Measurements from ENCODE around the gene ALS2CL.

Gene ALS2CL

GRCh38 chr3:46640927-46641326 is 52.6 kb downstream of the ALS2CL start:
- in situ Hi-C loops (cut with HindIII; ENCODE audit: low pct_unique_long_range_greater_than_20kb, low sequenced_read_pairs): no loop called here
- no peak for DNase-seq (ENCODE audit: low read depth in 1 of 2, low spot score in 1 of 2)
- TF ChIP-seq JUND (IDR thresholded peaks at IDR 0.05; ENCODE audit: low read depth): no peak

- TF ChIP-seq JUND (IDR thresholded peaks at IDR 0.05; ENCODE audit: low read depth): no peak
- no peak for DNase-seq (ENCODE audit: low read depth in 1 of 2, low spot score in 1 of 2)
- in situ Hi-C loops (cut with HindIII; ENCODE audit: low pct_unique_long_range_greater_than_20kb, low sequenced_read_pairs): no loop called here
Observed at GRCh38 chr3:46639221-46639620, 54.3 kb downstream of the ALS2CL start.

GRCh38 chr3:46634856-46635255 is 58.6 kb downstream of the ALS2CL start:
- no peak for DNase-seq (ENCODE audit: low read depth in 1 of 2, low spot score in 1 of 2)
- TF ChIP-seq JUND (IDR thresholded peaks at IDR 0.05; ENCODE audit: low read depth): no peak
- in situ Hi-C loops (cut with HindIII; ENCODE audit: low pct_unique_long_range_greater_than_20kb, low sequenced_read_pairs): no loop called here

GRCh38 chr3:46632792-46633191 is 60.7 kb downstream of the ALS2CL start:
- in situ Hi-C loops (cut with HindIII; ENCODE audit: low pct_unique_long_range_greater_than_20kb, low sequenced_read_pairs): no loop called here
- no peak for TF ChIP-seq JUND (IDR thresholded peaks at IDR 0.05; ENCODE audit: low read depth)
- no peak for DNase-seq (ENCODE audit: low read depth in 1 of 2, low spot score in 1 of 2)

GRCh38 chr3:46629551-46630517 is 63.6 kb downstream of the ALS2CL start:
- DNase-seq (ENCODE audit: low read depth in 1 of 2, low spot score in 1 of 2): peak; percentile 18 to 80
- TF ChIP-seq JUND (IDR thresholded peaks at IDR 0.05; ENCODE audit: low read depth): no peak

GRCh38 chr3:46628901-46629369 is 64.5 kb downstream of the ALS2CL start:
- in situ Hi-C loops (cut with HindIII; ENCODE audit: low pct_unique_long_range_greater_than_20kb, low sequenced_read_pairs): no loop called here
- no peak for DNase-seq (ENCODE audit: low read depth in 1 of 2, low spot score in 1 of 2)
- TF ChIP-seq JUND (IDR thresholded peaks at IDR 0.05; ENCODE audit: low read depth): no peak

More at GRCh38 chr3:46629551-46630517, 63.6 kb downstream of the ALS2CL start:
- in situ Hi-C loops (cut with HindIII; ENCODE audit: low pct_unique_long_range_greater_than_20kb, low sequenced_read_pairs): no loop called here

GRCh38 chr3:46627078-46627477 is 66.4 kb downstream of the ALS2CL start:
- DNase-seq (ENCODE audit: low read depth in 1 of 2, low spot score in 1 of 2): no peak
- in situ Hi-C loops (cut with HindIII; ENCODE audit: low pct_unique_long_range_greater_than_20kb, low sequenced_read_pairs): no loop called here
- no peak for TF ChIP-seq JUND (IDR thresholded peaks at IDR 0.05; ENCODE audit: low read depth)

- in situ Hi-C loops (cut with HindIII; ENCODE audit: low pct_unique_long_range_greater_than_20kb, low sequenced_read_pairs): no loop called here
- TF ChIP-seq JUND (IDR thresholded peaks at IDR 0.05; ENCODE audit: low read depth): no peak
- DNase-seq (ENCODE audit: low read depth in 1 of 2, low spot score in 1 of 2): peak in 1 of 2 experiments; percentile 78
Observed at GRCh38 chr3:46626039-46626438, 67.4 kb downstream of the ALS2CL start.

- in situ Hi-C loops (cut with HindIII; ENCODE audit: low pct_unique_long_range_greater_than_20kb, low sequenced_read_pairs): no loop called here
- peak in 1 of 2 experiments; percentile 52 for DNase-seq (ENCODE audit: low read depth in 1 of 2, low spot score in 1 of 2)
- no peak for TF ChIP-seq JUND (IDR thresholded peaks at IDR 0.05; ENCODE audit: low read depth)
Observed at GRCh38 chr3:46624975-46625490, 68.4 kb downstream of the ALS2CL start.

- in situ Hi-C loops (cut with HindIII; ENCODE audit: low pct_unique_long_range_greater_than_20kb, low sequenced_read_pairs): no loop called here
- no peak for DNase-seq (ENCODE audit: low read depth in 1 of 2, low spot score in 1 of 2)
- TF ChIP-seq JUND (IDR thresholded peaks at IDR 0.05; ENCODE audit: low read depth): no peak
Observed at GRCh38 chr3:46624533-46624932, 68.9 kb downstream of the ALS2CL start.

GRCh38 chr3:46619845-46620778 is 73.4 kb downstream of the ALS2CL start:
- DNase-seq (ENCODE audit: low read depth in 1 of 2, low spot score in 1 of 2): peak in 1 of 2 experiments; percentile 14
- TF ChIP-seq JUND (IDR thresholded peaks at IDR 0.05; ENCODE audit: low read depth): no peak
- in situ Hi-C loops (cut with HindIII; ENCODE audit: low pct_unique_long_range_greater_than_20kb, low sequenced_read_pairs): no loop called here

Measured in T47D (cell line).